Astrocyte (in vitro differentiated cells and primary cell): ENCODE data around the gene LCOR. TPM values are rescaled to one million over a fixed set of nuclear protein-coding genes. Genes with fewer than 3 reads are reported as not detected.

Source experiments
- DNase-seq: peaks from one replicate; pipeline ENCODE4 v3.0.0-alpha.2; 2010; ENCODE audit warnings: low read depth
- FAIRE-seq: peaks from 2 replicates; lab custom pipeline; 2011; peaks lifted over from hg19 to GRCh38; lab: Jason Lieb, UNC
- H2AFZ ChIP-seq: 2 replicates; pipeline ENCODE4 v1.6.0; 2012; ENCODE audit warnings: low read depth, low read length, inconsistent platforms
- H3K27ac ChIP-seq: 2 replicates; pipeline ENCODE4 v1.5.1; 2011; ENCODE audit warnings: low read depth, low read length, inconsistent platforms
- H3K27me3 ChIP-seq: 2 replicates; pipeline ENCODE4 v1.6.0; 2011; ENCODE audit warnings: low read length, inconsistent platforms; ENCODE audit not compliant: insufficient read depth
- H3K36me3 ChIP-seq: 2 replicates; pipeline ENCODE4 v1.5.1; 2011; ENCODE audit warnings: low read length, inconsistent platforms; ENCODE audit not compliant: insufficient read depth
- H3K4me1 ChIP-seq: 2 replicates; pipeline ENCODE4 v1.5.1; 2011; ENCODE audit warnings: low read length, inconsistent platforms; ENCODE audit not compliant: insufficient read depth
- H3K4me2 ChIP-seq: 2 replicates; pipeline ENCODE4 v1.6.0; 2012; ENCODE audit warnings: low read length, inconsistent platforms
- H3K4me3 ChIP-seq: 2 replicates; pipeline ENCODE4 v1.5.1; 2011; ENCODE audit warnings: low read depth, mild to moderate bottlenecking, low read length, inconsistent platforms; ENCODE audit not compliant: insufficient read depth
- H3K79me2 ChIP-seq: 2 replicates; pipeline ENCODE4 v1.6.0; 2012; ENCODE audit warnings: mild to moderate bottlenecking, low read length, inconsistent platforms; ENCODE audit not compliant: insufficient read depth
- H3K9ac ChIP-seq: 2 replicates; pipeline ENCODE4 v1.6.0; 2012; ENCODE audit warnings: mild to moderate bottlenecking, low read length, inconsistent platforms
- H3K9me3 ChIP-seq: 2 replicates; pipeline ENCODE4 v1.5.1; 2012; ENCODE audit warnings: low read depth, mild to moderate bottlenecking, low read length, inconsistent platforms; ENCODE audit not compliant: insufficient read depth
- H4K20me1 ChIP-seq: 2 replicates; pipeline ENCODE4 v1.6.0; 2012; ENCODE audit warnings: low read length, inconsistent platforms; ENCODE audit not compliant: insufficient read depth
- H3K27ac Mint-ChIP-seq: one replicate; pipeline ENCODE4 v1.8.0; 2021; ENCODE audit warnings: mild to moderate bottlenecking, mixed read lengths; ENCODE audit not compliant: unreplicated experiment
- H3K27me3 Mint-ChIP-seq: one replicate; pipeline ENCODE4 v1.8.0; 2021; ENCODE audit warnings: low read depth, mixed read lengths; ENCODE audit not compliant: unreplicated experiment
- H3K36me3 Mint-ChIP-seq: one replicate; pipeline ENCODE4 v1.8.0; 2021; ENCODE audit warnings: low read depth, mixed read lengths; ENCODE audit not compliant: unreplicated experiment
- H3K4me1 Mint-ChIP-seq: one replicate; pipeline ENCODE4 v1.8.0; 2021; ENCODE audit warnings: low read depth, mixed read lengths; ENCODE audit not compliant: unreplicated experiment
- H3K4me3 Mint-ChIP-seq: one replicate; pipeline ENCODE4 v1.8.0; 2021; ENCODE audit warnings: mild to moderate bottlenecking, moderate library complexity, mixed read lengths; ENCODE audit not compliant: unreplicated experiment
- H3K9me3 Mint-ChIP-seq: one replicate; pipeline ENCODE4 v1.8.0; 2021; ENCODE audit warnings: mild to moderate bottlenecking, mixed read lengths; ENCODE audit not compliant: unreplicated experiment
- EZH2 ChIP-seq: IDR thresholded peaks from 2 replicates; pipeline ENCODE4 v1.6.1; 2012; ENCODE audit warnings: mild to moderate bottlenecking, low read length, inconsistent platforms; ENCODE audit not compliant: insufficient read depth
- total RNA-seq: library from RNA; stranded (reverse); gene quantifications from 2 replicates; pipeline ENCODE4 v1.2.1, GENCODE V29; 2021
- TF ChIP-seq, protein P1 (sequence below): IDR thresholded peaks from 2 replicates; pipeline ENCODE4 v1.5.1; 2011; ENCODE audit warnings: low read depth, mild to moderate bottlenecking, inconsistent platforms, low read length, moderate library complexity; ENCODE audit not compliant: insufficient read depth

The LCOR gene
- total RNA-seq, 1 donor from 2014 or later: 72.0 TPM

- H3K4me2 ChIP-seq: no peak overlapping the region
- Mint-ChIP-seq H3K36me3 (peaks cover 12% of the 10 kb centered on the region), H3K27me3 (no peaks in the 10 kb centered on the region), H3K9me3 (peaks cover 5% of the 10 kb centered on the region), H3K4me1 (peaks cover 3% of the 10 kb centered on the region), H3K4me3 (no peak overlapping the region), H3K27ac (no peak overlapping the region)
- TF ChIP-seq EZH2: no peak
- TF ChIP-seq, protein P1, sequence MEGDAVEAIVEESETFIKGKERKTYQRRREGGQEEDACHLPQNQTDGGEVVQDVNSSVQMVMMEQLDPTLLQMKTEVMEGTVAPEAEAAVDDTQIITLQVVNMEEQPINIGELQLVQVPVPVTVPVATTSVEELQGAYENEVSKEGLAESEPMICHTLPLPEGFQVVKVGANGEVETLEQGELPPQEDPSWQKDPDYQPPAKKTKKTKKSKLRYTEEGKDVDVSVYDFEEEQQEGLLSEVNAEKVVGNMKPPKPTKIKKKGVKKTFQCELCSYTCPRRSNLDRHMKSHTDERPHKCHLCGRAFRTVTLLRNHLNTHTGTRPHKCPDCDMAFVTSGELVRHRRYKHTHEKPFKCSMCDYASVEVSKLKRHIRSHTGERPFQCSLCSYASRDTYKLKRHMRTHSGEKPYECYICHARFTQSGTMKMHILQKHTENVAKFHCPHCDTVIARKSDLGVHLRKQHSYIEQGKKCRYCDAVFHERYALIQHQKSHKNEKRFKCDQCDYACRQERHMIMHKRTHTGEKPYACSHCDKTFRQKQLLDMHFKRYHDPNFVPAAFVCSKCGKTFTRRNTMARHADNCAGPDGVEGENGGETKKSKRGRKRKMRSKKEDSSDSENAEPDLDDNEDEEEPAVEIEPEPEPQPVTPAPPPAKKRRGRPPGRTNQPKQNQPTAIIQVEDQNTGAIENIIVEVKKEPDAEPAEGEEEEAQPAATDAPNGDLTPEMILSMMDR: no peak
- no peaks in the 10 kb centered on the region for H3K4me1 ChIP-seq
- H3K79me2 ChIP-seq: peaks cover 96% of the 10 kb centered on the region
- H3K27ac ChIP-seq: no peak overlapping the region
- H2AFZ ChIP-seq: no peak overlapping the region
- H3K4me3 ChIP-seq: no peak overlapping the region
- no peak overlapping the region for H3K9ac ChIP-seq
- H3K9me3 ChIP-seq: no peaks in the 10 kb centered on the region
- no peaks in the 10 kb centered on the region for H3K36me3 ChIP-seq
- no peak for DNase-seq
- FAIRE-seq: no peak
- peaks cover 76% of the 10 kb centered on the region for H4K20me1 ChIP-seq
- no peaks in the 10 kb centered on the region for H3K27me3 ChIP-seq
Observed at GRCh38 chr10:96889415-96890171, 57.5 kb downstream of the LCOR start.

DNA sequence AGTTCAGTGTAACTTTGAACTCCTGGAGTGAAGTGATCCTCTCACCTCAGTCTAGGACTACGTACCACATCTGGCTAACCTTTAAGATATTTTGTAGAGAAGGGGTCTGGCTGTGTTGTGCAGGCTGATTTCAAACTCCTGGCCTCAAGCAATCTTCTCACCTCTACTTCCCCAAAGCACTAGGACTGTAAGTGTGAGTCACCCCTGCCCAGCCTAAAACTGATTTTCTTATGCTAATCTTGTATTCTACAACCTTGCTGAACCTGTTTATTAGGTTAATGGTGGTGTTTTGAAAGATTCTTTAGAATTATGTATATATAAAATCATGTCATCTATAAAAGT is 58.0 kb downstream of the LCOR start:
- Histone ChIP-seq H3K27me3 (no peaks in the 10 kb centered on the region), H3K79me2 (peaks cover 96% of the 10 kb centered on the region), H3K4me2 (no peak overlapping the region), H3K4me3 (no peak overlapping the region), H3K9ac (no peak overlapping the region), H3K4me1 (no peaks in the 10 kb centered on the region), H3K27ac (no peak overlapping the region), H2AFZ (no peak overlapping the region), H4K20me1 (peaks cover 77% of the 10 kb centered on the region), H3K36me3 (no peaks in the 10 kb centered on the region), H3K9me3 (no peaks in the 10 kb centered on the region)
- H3K9me3 Mint-ChIP-seq: peaks cover 5% of the 10 kb centered on the region
- FAIRE-seq: no peak
- H3K4me1 Mint-ChIP-seq: peaks cover 6% of the 10 kb centered on the region
- no peak for DNase-seq
- H3K36me3 Mint-ChIP-seq: peaks cover 12% of the 10 kb centered on the region
- no peak overlapping the region for H3K4me3 Mint-ChIP-seq
- no peaks in the 10 kb centered on the region for H3K27me3 Mint-ChIP-seq
- TF ChIP-seq, protein P1: no peak
- no peak for TF ChIP-seq EZH2
- no peak overlapping the region for H3K27ac Mint-ChIP-seq

DNA sequence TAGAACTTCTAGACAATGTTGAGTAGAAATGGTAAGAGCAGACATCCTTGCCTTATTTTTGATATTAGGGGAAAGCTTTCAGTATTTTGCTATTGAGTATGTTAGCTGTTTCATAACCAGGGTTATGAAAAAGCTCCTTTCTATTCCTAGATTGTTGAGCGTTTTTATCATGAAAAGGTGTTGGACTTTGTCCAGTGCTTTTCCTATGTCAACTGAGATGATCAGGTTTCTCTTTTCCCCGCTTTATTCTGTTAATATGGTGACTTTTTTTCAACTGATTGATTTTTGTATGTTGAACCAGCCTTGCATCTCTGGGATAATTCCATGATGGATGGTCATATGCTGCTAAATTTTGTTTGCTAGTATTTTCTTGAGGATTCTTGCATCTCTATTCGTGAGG is 58.5 kb downstream of the LCOR start:
- Histone ChIP-seq H3K27me3 (no peaks in the 10 kb centered on the region), H3K4me2 (no peak overlapping the region), H3K27ac (no peak overlapping the region), H3K36me3 (no peaks in the 10 kb centered on the region), H2AFZ (no peak overlapping the region), H4K20me1 (peaks cover 76% of the 10 kb centered on the region), H3K79me2 (peaks cover 96% of the 10 kb centered on the region), H3K9me3 (no peaks in the 10 kb centered on the region), H3K9ac (no peak overlapping the region), H3K4me3 (no peak overlapping the region), H3K4me1 (no peaks in the 10 kb centered on the region)
- FAIRE-seq (no peak), DNase-seq (no peak)
- Mint-ChIP-seq H3K9me3 (peaks cover 5% of the 10 kb centered on the region), H3K27me3 (no peaks in the 10 kb centered on the region), H3K4me3 (no peak overlapping the region), H3K36me3 (peaks cover 12% of the 10 kb centered on the region), H3K27ac (no peak overlapping the region), H3K4me1 (peaks cover 10% of the 10 kb centered on the region)
- TF ChIP-seq, protein P1: no peak
- no peak for TF ChIP-seq EZH2
